Progenitor cell of endocrine pancreas (in vitro differentiated cells): ENCODE results near the gene PTPN4. TPM values are rescaled to one million over a fixed set of nuclear protein-coding genes. Genes with fewer than 3 reads are reported as not detected.

Source experiments
- DNase-seq: peaks from one replicate; pipeline ENCODE4 v3.0.0; 2021; ENCODE audit warnings: low spot score; ENCODE audit not compliant: unreplicated experiment
- H3K27ac Mint-ChIP-seq: 2 replicates; pipeline ENCODE4 v1.8.0; 2021; ENCODE audit warnings: mild to moderate bottlenecking, moderate library complexity, mixed read lengths
- H3K27me3 Mint-ChIP-seq: 2 replicates; pipeline ENCODE4 v1.8.0; 2021; ENCODE audit warnings: mixed read lengths
- H3K36me3 Mint-ChIP-seq: 2 replicates; pipeline ENCODE4 v1.8.0; 2022; ENCODE audit warnings: mixed read lengths; ENCODE audit not compliant: insufficient read depth
- H3K4me1 Mint-ChIP-seq: 2 replicates; pipeline ENCODE4 v1.8.0; 2021; ENCODE audit warnings: low read depth, mixed read lengths
- H3K4me3 Mint-ChIP-seq: 2 replicates; pipeline ENCODE4 v1.8.0; 2021; ENCODE audit warnings: low read depth, mild to moderate bottlenecking, moderate library complexity, mixed read lengths
- H3K9me3 Mint-ChIP-seq: 2 replicates; pipeline ENCODE4 v1.8.0; 2021; ENCODE audit warnings: low read depth, mixed read lengths
- total RNA-seq: library from RNA; stranded (reverse); gene quantifications from 2 replicates; pipeline ENCODE4 v1.2.1, GENCODE V29; 2021
- TF ChIP-seq, protein P1 (sequence below): fragments of 200-600 bp; sonication (generic); IDR thresholded peaks from one replicate; pipeline ENCODE4 v1.5.0; 2021; ENCODE audit warnings: antibody characterized with exemption, mild to moderate bottlenecking; ENCODE audit not compliant: unreplicated experiment

Gene PTPN4
- total RNA-seq, 1 donor from 2014 or later = 59.1 TPM

DNA sequence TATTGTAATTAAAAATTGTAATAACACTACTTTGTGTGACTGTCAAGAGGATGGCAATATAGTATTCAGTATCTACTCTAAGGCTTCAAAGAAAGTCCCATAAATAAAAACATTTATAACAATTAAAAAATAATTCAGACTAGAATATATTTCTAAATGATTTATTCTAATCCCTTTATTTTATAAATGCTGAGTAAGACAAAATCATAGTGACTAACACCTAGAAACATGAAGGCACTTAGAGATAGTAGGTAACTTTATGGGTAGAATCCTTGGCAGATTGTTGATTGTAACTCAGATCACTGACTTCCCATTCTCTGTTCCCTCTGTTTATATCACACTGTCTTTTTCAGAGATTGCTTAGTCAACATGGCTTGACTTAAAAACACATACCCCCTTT is 174.6 kb downstream of the PTPN4 start:
- no peaks in the 10 kb centered on the region for H3K27me3 Mint-ChIP-seq
- DNase-seq = no peak
- H3K27ac Mint-ChIP-seq = no peak overlapping the region
- no peak overlapping the region for H3K4me3 Mint-ChIP-seq
- H3K9me3 Mint-ChIP-seq = no peaks in the 10 kb centered on the region
- H3K4me1 Mint-ChIP-seq = no peaks in the 10 kb centered on the region
- TF ChIP-seq, protein P1, sequence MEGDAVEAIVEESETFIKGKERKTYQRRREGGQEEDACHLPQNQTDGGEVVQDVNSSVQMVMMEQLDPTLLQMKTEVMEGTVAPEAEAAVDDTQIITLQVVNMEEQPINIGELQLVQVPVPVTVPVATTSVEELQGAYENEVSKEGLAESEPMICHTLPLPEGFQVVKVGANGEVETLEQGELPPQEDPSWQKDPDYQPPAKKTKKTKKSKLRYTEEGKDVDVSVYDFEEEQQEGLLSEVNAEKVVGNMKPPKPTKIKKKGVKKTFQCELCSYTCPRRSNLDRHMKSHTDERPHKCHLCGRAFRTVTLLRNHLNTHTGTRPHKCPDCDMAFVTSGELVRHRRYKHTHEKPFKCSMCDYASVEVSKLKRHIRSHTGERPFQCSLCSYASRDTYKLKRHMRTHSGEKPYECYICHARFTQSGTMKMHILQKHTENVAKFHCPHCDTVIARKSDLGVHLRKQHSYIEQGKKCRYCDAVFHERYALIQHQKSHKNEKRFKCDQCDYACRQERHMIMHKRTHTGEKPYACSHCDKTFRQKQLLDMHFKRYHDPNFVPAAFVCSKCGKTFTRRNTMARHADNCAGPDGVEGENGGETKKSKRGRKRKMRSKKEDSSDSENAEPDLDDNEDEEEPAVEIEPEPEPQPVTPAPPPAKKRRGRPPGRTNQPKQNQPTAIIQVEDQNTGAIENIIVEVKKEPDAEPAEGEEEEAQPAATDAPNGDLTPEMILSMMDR = no peak
- H3K36me3 Mint-ChIP-seq = peaks cover 20% of the 10 kb centered on the region

DNA sequence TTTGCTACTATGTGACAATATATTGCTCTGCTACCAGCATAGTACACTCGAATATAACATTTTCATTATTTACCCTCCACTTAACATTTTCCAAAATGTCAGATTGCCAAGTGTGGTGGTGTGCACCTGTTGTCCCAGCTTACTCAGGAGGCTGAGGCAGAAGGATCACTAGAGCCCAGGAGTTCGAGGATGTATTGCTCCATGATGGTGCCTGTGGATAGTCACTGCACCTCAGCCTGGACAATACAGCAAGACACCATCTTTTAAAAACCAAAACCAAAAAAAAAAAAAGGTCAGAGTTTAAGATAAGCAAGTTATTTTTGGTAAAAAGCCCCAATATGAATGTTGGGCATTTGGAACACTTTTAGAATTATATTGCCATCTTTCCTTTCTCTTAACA is 178.0 kb downstream of the PTPN4 start:
- no peak for DNase-seq
- H3K4me3 Mint-ChIP-seq = no peak overlapping the region
- TF ChIP-seq, protein P1 = no peak
- H3K36me3 Mint-ChIP-seq = peaks cover 21% of the 10 kb centered on the region
- no peaks in the 10 kb centered on the region for H3K4me1 Mint-ChIP-seq
- no peak overlapping the region for H3K27ac Mint-ChIP-seq
- no peaks in the 10 kb centered on the region for H3K9me3 Mint-ChIP-seq
- H3K27me3 Mint-ChIP-seq = no peaks in the 10 kb centered on the region

DNA sequence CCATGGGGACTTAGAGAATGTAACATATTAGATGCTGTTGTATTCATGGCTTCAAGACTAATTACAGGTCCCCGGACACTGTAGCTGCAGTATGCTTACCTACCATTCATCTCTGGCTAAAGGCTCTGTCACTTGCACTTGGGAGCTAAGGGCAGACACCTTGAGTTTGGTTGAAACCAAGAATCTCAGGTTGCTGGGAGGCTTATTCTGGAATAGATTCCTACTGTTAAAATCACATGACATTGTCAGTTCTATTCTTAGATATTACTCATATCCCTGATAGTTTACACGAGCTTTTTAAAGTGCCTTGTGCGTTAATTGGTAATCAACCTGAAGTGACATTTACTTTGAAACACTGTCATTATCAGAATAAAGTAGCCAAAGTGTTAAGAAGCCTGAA is 180.2 kb downstream of the PTPN4 start:
- H3K9me3 Mint-ChIP-seq = no peaks in the 10 kb centered on the region
- TF ChIP-seq, protein P1 = no peak
- DNase-seq = no peak
- no peaks in the 10 kb centered on the region for H3K27me3 Mint-ChIP-seq
- no peak overlapping the region for H3K4me3 Mint-ChIP-seq
- peaks cover 18% of the 10 kb centered on the region for H3K36me3 Mint-ChIP-seq
- no peaks in the 10 kb centered on the region for H3K4me1 Mint-ChIP-seq
- H3K27ac Mint-ChIP-seq = no peak overlapping the region

DNA sequence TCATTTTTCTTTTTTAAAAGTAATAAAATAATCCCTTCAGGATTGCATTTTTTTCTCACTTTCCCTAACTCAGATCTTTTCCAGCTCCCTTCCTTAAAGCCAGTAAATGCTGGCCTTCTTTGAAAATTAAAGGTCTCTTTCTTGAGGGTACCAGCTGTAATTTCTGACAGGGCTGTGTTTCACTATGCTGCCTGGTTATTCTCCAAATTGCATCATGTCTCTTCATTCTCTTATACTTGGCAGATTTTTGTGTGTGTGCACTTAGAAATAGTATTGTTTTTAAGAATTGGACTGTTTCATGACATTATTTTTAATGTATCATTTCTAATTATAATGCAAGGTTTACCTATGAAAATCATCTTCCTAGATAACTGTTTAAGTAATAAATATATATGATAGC is 181.1 kb downstream of the PTPN4 start:
- peaks cover 14% of the 10 kb centered on the region for H3K36me3 Mint-ChIP-seq
- TF ChIP-seq, protein P1 = no peak
- no peak for DNase-seq
- no peaks in the 10 kb centered on the region for H3K4me1 Mint-ChIP-seq
- no peak overlapping the region for H3K27ac Mint-ChIP-seq
- H3K9me3 Mint-ChIP-seq = no peaks in the 10 kb centered on the region
- H3K4me3 Mint-ChIP-seq = no peak overlapping the region
- no peaks in the 10 kb centered on the region for H3K27me3 Mint-ChIP-seq

DNA sequence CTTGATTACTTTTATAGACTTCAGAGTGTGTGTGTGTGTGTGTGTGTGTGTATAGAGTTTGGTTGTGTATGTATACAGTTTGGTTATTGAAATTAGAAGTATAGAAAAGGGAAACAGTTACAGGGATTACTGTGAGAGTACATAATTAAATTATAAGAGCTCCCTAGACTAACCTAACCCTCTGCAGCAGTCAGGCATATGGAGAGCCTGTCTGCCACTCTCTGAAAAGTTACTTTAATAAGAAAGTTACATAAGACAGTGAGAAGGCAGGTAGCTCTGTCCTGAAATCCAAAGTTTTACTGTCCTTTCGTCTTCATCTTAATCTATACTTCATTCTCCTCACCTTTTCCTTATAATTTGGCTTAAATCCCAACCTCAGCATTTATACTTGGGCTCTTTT is 181.7 kb downstream of the PTPN4 start:
- DNase-seq = no peak
- Mint-ChIP-seq H3K4me3 (no peak overlapping the region), H3K27ac (no peak overlapping the region), H3K36me3 (peaks cover 14% of the 10 kb centered on the region), H3K4me1 (no peaks in the 10 kb centered on the region), H3K9me3 (no peaks in the 10 kb centered on the region), H3K27me3 (no peaks in the 10 kb centered on the region)
- TF ChIP-seq, protein P1 = no peak
